Measurements from ENCODE around the gene NFE2L3.

The NFE2L3 gene

DNA sequence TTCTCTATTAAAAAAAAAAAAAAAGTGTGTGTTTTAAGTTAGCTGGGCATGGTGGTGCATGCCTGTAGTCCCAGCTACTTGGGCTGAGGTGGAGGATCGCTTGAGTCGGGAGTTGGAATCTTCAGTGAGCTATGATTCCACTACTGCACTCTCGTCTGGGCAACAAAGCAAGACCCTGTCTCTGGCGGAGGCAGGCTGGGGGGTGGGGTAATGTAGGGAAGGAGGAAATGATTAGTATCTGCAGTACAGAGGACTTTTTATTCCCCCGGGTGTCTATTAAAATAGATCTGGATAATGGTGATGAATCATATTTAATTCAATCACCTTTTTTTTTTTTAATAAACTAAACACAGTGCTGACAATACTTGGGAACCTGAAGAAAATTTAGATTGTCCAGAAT, 56.0 kb downstream of the NFE2L3 start:
- TF ChIP-seq ZFX (IDR thresholded peaks at IDR 0.05): no peak
- H3K27ac ChIP-seq: no peak overlapping the region

DNA sequence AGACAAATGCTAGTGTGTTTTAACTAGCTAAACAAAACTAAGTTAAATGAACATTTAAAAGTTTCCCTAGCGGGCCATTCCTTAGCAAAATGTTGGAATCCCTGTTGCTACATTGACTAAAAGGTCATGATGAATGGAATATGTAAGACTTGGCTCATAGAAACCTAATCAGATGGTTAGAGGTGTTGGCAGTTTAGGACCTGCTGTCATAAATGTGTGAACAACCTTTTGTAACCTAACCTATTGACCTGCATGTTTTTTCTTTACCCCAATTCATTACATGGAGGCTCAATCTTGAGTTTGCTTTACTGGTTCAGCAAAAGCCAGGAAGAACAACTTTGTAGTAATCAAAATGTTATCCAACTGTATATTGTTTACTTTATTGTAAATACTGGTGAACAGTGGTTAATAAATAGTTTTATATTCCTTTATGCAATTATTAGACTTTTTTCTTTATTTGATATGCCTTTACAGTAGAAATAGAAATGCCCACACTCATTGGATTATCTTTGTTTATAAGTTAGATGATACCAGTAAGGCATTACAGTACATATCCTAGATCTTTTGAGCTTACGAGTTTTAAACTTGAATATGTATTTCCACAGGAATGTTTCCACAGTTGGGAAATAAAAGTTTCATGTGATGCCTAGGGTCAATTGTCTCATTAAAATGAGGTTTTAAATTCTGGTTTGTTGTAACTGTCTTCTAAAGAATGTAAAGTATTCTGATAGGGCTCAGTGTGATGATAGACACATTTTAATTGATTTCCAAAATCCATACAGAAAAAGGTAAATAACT, 61.1 kb downstream of the NFE2L3 start:
- no peak overlapping the region for H3K27ac ChIP-seq
- TF ChIP-seq, protein P1, sequence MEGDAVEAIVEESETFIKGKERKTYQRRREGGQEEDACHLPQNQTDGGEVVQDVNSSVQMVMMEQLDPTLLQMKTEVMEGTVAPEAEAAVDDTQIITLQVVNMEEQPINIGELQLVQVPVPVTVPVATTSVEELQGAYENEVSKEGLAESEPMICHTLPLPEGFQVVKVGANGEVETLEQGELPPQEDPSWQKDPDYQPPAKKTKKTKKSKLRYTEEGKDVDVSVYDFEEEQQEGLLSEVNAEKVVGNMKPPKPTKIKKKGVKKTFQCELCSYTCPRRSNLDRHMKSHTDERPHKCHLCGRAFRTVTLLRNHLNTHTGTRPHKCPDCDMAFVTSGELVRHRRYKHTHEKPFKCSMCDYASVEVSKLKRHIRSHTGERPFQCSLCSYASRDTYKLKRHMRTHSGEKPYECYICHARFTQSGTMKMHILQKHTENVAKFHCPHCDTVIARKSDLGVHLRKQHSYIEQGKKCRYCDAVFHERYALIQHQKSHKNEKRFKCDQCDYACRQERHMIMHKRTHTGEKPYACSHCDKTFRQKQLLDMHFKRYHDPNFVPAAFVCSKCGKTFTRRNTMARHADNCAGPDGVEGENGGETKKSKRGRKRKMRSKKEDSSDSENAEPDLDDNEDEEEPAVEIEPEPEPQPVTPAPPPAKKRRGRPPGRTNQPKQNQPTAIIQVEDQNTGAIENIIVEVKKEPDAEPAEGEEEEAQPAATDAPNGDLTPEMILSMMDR (conservative IDR thresholded peaks at IDR 0.05): no peak
- no peak for TF ChIP-seq ZFX (IDR thresholded peaks at IDR 0.05)

- TF ChIP-seq, protein P1 (conservative IDR thresholded peaks at IDR 0.05): no peak
- no peak for TF ChIP-seq ZFX (IDR thresholded peaks at IDR 0.05)
- H3K27ac ChIP-seq: no peak overlapping the region
Observed at GRCh38 chr7:26213807-26214515, 62.0 kb downstream of the NFE2L3 start.

- TF ChIP-seq ZFX (IDR thresholded peaks at IDR 0.05): no peak
- TF ChIP-seq, protein P1 (conservative IDR thresholded peaks at IDR 0.05): no peak
Observed at GRCh38 chr7:26216049-26216448, 64.1 kb downstream of the NFE2L3 start.

GRCh38 chr7:26224359-26224758, 72.4 kb downstream of the NFE2L3 start:
- H3K27ac ChIP-seq: no peak overlapping the region

More at GRCh38 chr7:26216049-26216448, 64.1 kb downstream of the NFE2L3 start:
- H3K27ac ChIP-seq: no peak overlapping the region

GRCh38 chr7:26227987-26228386, 76.0 kb downstream of the NFE2L3 start:
- TF ChIP-seq, protein P1 (conservative IDR thresholded peaks at IDR 0.05): no peak
- no peak for TF ChIP-seq ZFX (IDR thresholded peaks at IDR 0.05)
- H3K27ac ChIP-seq: no peak overlapping the region

More at GRCh38 chr7:26224359-26224758, 72.4 kb downstream of the NFE2L3 start:
- TF ChIP-seq, protein P1 (conservative IDR thresholded peaks at IDR 0.05): no peak
- no peak for TF ChIP-seq ZFX (IDR thresholded peaks at IDR 0.05)

- H3K27ac ChIP-seq: no peak overlapping the region
- no peak for TF ChIP-seq ZFX (IDR thresholded peaks at IDR 0.05)
- TF ChIP-seq, protein P1 (conservative IDR thresholded peaks at IDR 0.05): no peak; the same call in 1 of the 2 replicates
Observed at GRCh38 chr7:26233902-26234511, 82.0 kb downstream of the NFE2L3 start.

All from C4-2B (cell line).